ENCODE results near the gene KIF26A. TPM values are rescaled to one million over a fixed set of nuclear protein-coding genes. Genes with fewer than 3 reads are reported as not detected.

Gene KIF26A
- total and polyA plus RNA-seq, 2 of the 4 experiments (the other 2 are of a cell fraction) = not detected

DNA sequence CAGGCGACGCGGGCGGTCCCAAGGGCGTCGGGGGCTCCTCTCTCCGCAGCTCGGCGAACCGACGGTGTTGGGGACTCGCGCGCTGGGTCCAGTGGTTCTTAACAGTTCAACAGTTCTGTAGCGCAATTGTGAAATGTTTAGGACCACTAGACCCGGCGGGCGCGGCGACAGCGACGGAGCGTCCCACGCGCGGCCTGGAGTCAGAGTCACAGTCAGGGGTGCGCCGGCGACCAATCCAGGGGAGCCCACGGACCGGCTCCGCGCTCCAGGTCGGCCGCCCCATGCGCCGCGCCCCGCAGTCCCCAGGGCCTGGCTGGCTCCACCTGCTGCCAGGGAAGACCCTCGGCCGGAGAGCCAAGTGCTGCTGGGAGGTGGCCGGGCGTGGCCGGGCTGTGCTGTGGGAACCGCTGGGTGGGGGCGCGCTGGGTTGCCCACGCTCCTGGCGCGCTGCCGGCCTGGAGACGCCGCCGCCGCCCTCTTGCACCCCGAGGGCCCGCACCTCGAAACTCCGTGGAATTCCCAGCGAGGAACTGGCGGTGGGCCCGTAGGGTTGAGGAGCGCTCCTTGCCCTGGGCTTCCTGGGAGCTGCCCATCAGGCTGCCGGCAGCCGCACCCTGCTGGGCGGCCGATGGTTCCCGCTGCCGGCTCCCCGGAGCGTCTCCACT lies 20.9 kb upstream of the KIF26A start:
- no peak overlapping the region for H3K18ac ChIP-seq (ENCODE audit: low read depth, low read length)
- no TSS peak for BruUV-seq (replicated peaks)

More for the DNA sequence above, 20.9 kb upstream of the KIF26A start:
- Histone ChIP-seq H4K20me1 (ENCODE audit: insufficient read depth, low read length) (no peaks in the 10 kb centered on the region; the same call in 1 of the 2 replicates), H3K56ac (ENCODE audit: extremely low read depth, insufficient read depth, low read length) (no peak overlapping the region), H4K8ac (ENCODE audit: low read depth in 2 of 2, low read length in 2 of 2) (no peak overlapping the region), H2AK5ac (ENCODE audit: low read depth, low read length) (no peak overlapping the region), H3K9ac (ENCODE audit: low read depth, low read length) (no peak overlapping the region), H3K4me3 (ENCODE audit: insufficient read depth, low read depth, low read length) (no peak overlapping the region), H3K36me3 (ENCODE audit: control insufficient read depth, insufficient read depth, low read length) (no peaks in the 10 kb centered on the region), H3K27me3 (ENCODE audit: control insufficient read depth, insufficient read depth, low read length) (peaks cover 17% of the 10 kb centered on the region; the same call in 1 of the 2 replicates), H3K9me1 (ENCODE audit: insufficient read depth, low read length) (no peaks in the 10 kb centered on the region), H3K4me2 (ENCODE audit: low read depth, low read length) (no peak overlapping the region), H3K23ac (ENCODE audit: low read depth, low read length) (no peak overlapping the region), H2BK5ac (ENCODE audit: low read depth, low read length, poor library complexity, severe bottlenecking) (no peak overlapping the region), H2BK120ac (ENCODE audit: low read depth, low read length) (no peak overlapping the region), H2BK20ac (ENCODE audit: low read depth, low read length) (no peak overlapping the region), H3K14ac (replicated peaks; ENCODE audit: low read depth, low read length) (no peak overlapping the region), H3K9me3 (ENCODE audit: control insufficient read depth, insufficient read depth, low read length) (no peaks in the 10 kb centered on the region), H4K91ac (ENCODE audit: insufficient read depth, low read depth, low read length) (no peak overlapping the region), H3K4ac (ENCODE audit: low read depth, low read length) (no peak overlapping the region), H2AFZ (replicated peaks; ENCODE audit: low read length, poor library complexity) (no peak overlapping the region), H3K4me1 (ENCODE audit: control insufficient read depth, insufficient read depth, low read length) (no peaks in the 10 kb centered on the region), H2BK15ac (ENCODE audit: low read depth, low read length) (no peak overlapping the region), H4K5ac (ENCODE audit: low read depth, low read length) (no peak overlapping the region), H3K79me1 (ENCODE audit: low read depth in 1 of 2, low read length in 2 of 2) (no peaks in the 10 kb centered on the region), H3K27ac (ENCODE audit: insufficient read depth, low read length) (no peak overlapping the region), H2AK9ac (replicated peaks; ENCODE audit: low read depth, low read length, poor library complexity) (no peak overlapping the region)
- dilution Hi-C loops (cut with HindIII; ENCODE audit: low sequenced_read_pairs, unreplicated experiment) (no loop called here), in situ Hi-C loops (cut with MboI; ENCODE audit: low sequenced_read_pairs) (no loop called here), intact Hi-C loops (cut with micrococcal nuclease) (no loop called here)
- ChIA-PET CTCF (no interaction called here), POLR2A (ENCODE audit: unreplicated experiment) (no interaction called here)
- 8% methylated on average over 56 of the region's 71 CpGs; no CpG with 5 or more reads in 1 of the 2 experiments for WGBS, 2 experiments (ENCODE audit: extremely low coverage in 2 of 2, insufficient read length in 1 of 2)
- TF ChIP-seq, protein P1, sequence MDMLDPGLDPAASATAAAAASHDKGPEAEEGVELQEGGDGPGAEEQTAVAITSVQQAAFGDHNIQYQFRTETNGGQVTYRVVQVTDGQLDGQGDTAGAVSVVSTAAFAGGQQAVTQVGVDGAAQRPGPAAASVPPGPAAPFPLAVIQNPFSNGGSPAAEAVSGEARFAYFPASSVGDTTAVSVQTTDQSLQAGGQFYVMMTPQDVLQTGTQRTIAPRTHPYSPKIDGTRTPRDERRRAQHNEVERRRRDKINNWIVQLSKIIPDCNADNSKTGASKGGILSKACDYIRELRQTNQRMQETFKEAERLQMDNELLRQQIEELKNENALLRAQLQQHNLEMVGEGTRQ (IDR thresholded peaks at IDR 0.05; ENCODE audit: low read depth, low read length) = no peak
- TF ChIP-seq BHLHE40 (IDR thresholded peaks at IDR 0.05; ENCODE audit: low read depth, low read length) = no peak
- ATAC-seq (ENCODE audit: low read depth) = no peak
- no peak for DNase-seq

All from IMR-90 (cell line).